ENCODE results near the gene POTEF. TPM values are rescaled to one million over a fixed set of nuclear protein-coding genes. Genes with fewer than 3 reads are reported as not detected.
"Not testable (repeated sequence)": the region's sequence is repeated elsewhere in the genome, so short reads cannot be mapped to it uniquely, and the experiment has no call there.

Gene POTEF
- total RNA-seq, 1 experiment from 2014 or later, result 3.5 TPM

- CTCF ChIA-PET, result no interaction called here
- intact Hi-C loops (cut with micrococcal nuclease), result no loop called here
- no peak overlapping the region for H3K4me2 ChIP-seq (ENCODE audit: low read length)
- H4K20me1 ChIP-seq (ENCODE audit: insufficient read depth), result no peaks in the 10 kb centered on the region
- DNase-seq (ENCODE audit: low read depth, low spot score) (no peak), ATAC-seq (no peak)
- H3K27me3 ChIP-seq (ENCODE audit: insufficient read depth, low read length), result no peaks in the 10 kb centered on the region
- H3K79me2 ChIP-seq (ENCODE audit: insufficient read depth, low read length), result no peaks in the 10 kb centered on the region
- H3K9me2 ChIP-seq (ENCODE audit: insufficient read depth), result no peaks in the 10 kb centered on the region
- H3K4me3 ChIP-seq (replicated peaks in 1 of 2; ENCODE audit: low read depth in 1 of 2, low read length in 2 of 2), result no peak overlapping the region
- H3K27ac ChIP-seq (ENCODE audit: low read depth, low read length), result no peak overlapping the region
- POLR2A ChIA-PET, result no interaction called here
- no peaks in the 10 kb centered on the region for H3K9me3 ChIP-seq (ENCODE audit: control insufficient read depth in 1 of 2, insufficient read depth in 1 of 2, low read depth in 1 of 2, low read length in 2 of 2)
- no peak overlapping the region for H2AFZ ChIP-seq (ENCODE audit: low read depth, low read length, poor library complexity, severe bottlenecking)
- no peak for TF ChIP-seq ATF3 (IDR thresholded peaks at IDR 0.05)
- TF ChIP-seq CTCF (IDR thresholded peaks at IDR 0.05 in 2 of 3, conservative IDR thresholded peaks at IDR 0.05 in 1 of 3; ENCODE audit: borderline replicate concordance in 1 of 3, insufficient read depth in 1 of 3, low read depth in 2 of 3, low read length in 2 of 3), result no peak
- no peak for TF ChIP-seq MAX (IDR thresholded peaks at IDR 0.05)
- TF ChIP-seq ZBTB33 (IDR thresholded peaks at IDR 0.05; ENCODE audit: extremely low read depth, insufficient replicate concordance, low read length), result no peak
- TF ChIP-seq YY1 (IDR thresholded peaks at IDR 0.05; ENCODE audit: extremely low read depth, insufficient replicate concordance, low read depth, low read length), result no peak
- TF ChIP-seq SRF (IDR thresholded peaks at IDR 0.05; ENCODE audit: low read depth), result no peak
- no peak for TF ChIP-seq EGR1 (IDR thresholded peaks at IDR 0.05; ENCODE audit: low read depth)
- no peak for TF ChIP-seq SP1 (IDR thresholded peaks at IDR 0.05; ENCODE audit: low read depth)
- no peak for TF ChIP-seq ZNF274 (IDR thresholded peaks at IDR 0.05; ENCODE audit: low read depth, low read length)
- no peak for TF ChIP-seq ELF1 (IDR thresholded peaks at IDR 0.05; ENCODE audit: borderline replicate concordance, low read depth)
- TF ChIP-seq EZH2phosphoT487 (IDR thresholded peaks at IDR 0.05; ENCODE audit: borderline replicate concordance), result no peak
- TF ChIP-seq EZH2 (IDR thresholded peaks at IDR 0.05), result no peak
- no peak for TF ChIP-seq CBX3 (IDR thresholded peaks at IDR 0.05; ENCODE audit: low read depth)
- no peak for TF ChIP-seq RAD21 (IDR thresholded peaks at IDR 0.05; ENCODE audit: low read depth)
- no peak for TF ChIP-seq POLR2AphosphoS5 (IDR thresholded peaks at IDR 0.05; ENCODE audit: low read depth, low read length)
- RAD21 ChIA-PET (ENCODE audit: low non-redundant PET in 1 of 2, low total read pairs in 2 of 2, uncharacterized antibody in 2 of 2, unreplicated experiment in 2 of 2), result no interaction called here
- H3K4me1 ChIP-seq (ENCODE audit: control insufficient read depth in 1 of 2, insufficient read depth in 2 of 2, low read length in 2 of 2), result no peaks in the 10 kb centered on the region
- no TSS peak for BruUV-seq (replicated peaks)
- H3K9ac ChIP-seq (ENCODE audit: low read length), result no peak overlapping the region
- H3K36me3 ChIP-seq (ENCODE audit: control insufficient read depth in 1 of 2, insufficient read depth in 2 of 2, low read length in 2 of 2), result peaks cover 0 to 2% of the 10 kb centered on the region in 2 experiments; a peak in 2 of 4 replicates
These were observed 31.1 kb upstream of the POTEF start for GRCh38 chr2:130160131-130160530.

- H3K27ac ChIP-seq (ENCODE audit: low read depth, low read length); H3K4me1 ChIP-seq (ENCODE audit: control insufficient read depth in 1 of 2, insufficient read depth in 2 of 2, low read length in 2 of 2); DNase-seq (ENCODE audit: low read depth, low spot score); H3K27me3 ChIP-seq (ENCODE audit: insufficient read depth, low read length); H3K4me2 ChIP-seq (ENCODE audit: low read length); RAD21 ChIA-PET (ENCODE audit: low non-redundant PET in 1 of 2, low total read pairs in 2 of 2, uncharacterized antibody in 2 of 2, unreplicated experiment in 2 of 2); H3K36me3 ChIP-seq (ENCODE audit: control insufficient read depth in 1 of 2, insufficient read depth in 2 of 2, low read length in 2 of 2); H3K79me2 ChIP-seq (ENCODE audit: insufficient read depth, low read length); ATAC-seq; H2AFZ ChIP-seq (ENCODE audit: low read depth, low read length, poor library complexity, severe bottlenecking); H4K20me1 ChIP-seq (ENCODE audit: insufficient read depth); POLR2A ChIA-PET; CTCF ChIA-PET; H3K9ac ChIP-seq (ENCODE audit: low read length); intact Hi-C loops (cut with micrococcal nuclease); BruUV-seq (replicated peaks); H3K9me3 ChIP-seq (ENCODE audit: control insufficient read depth in 1 of 2, insufficient read depth in 1 of 2, low read depth in 1 of 2, low read length in 2 of 2); H3K9me2 ChIP-seq (ENCODE audit: insufficient read depth); H3K4me3 ChIP-seq (replicated peaks in 1 of 2; ENCODE audit: low read depth in 1 of 2, low read length in 2 of 2): not testable (repeated sequence)
These were observed 30.4 kb upstream of the POTEF start for GRCh38 chr2:130159376-130159775.
